ENCODE data around the gene GRIK3.

The GRIK3 gene

GRCh38 chr1:36981126-36981525 lies 53.2 kb downstream of the GRIK3 start:
- DNase-seq (ENCODE audit: low spot score): no peak

- no peak for DNase-seq (ENCODE audit: low spot score)
Observed at GRCh38 chr1:36977731-36978406, 56.4 kb downstream of the GRIK3 start.

GRCh38 chr1:36975642-36976041 lies 58.7 kb downstream of the GRIK3 start:
- no peak for DNase-seq (ENCODE audit: low spot score)

- DNase-seq (ENCODE audit: low spot score): no peak
Observed at GRCh38 chr1:36973056-36973455, 61.3 kb downstream of the GRIK3 start.

- no peak for DNase-seq (ENCODE audit: low spot score)
Observed at GRCh38 chr1:36971852-36972618, 62.3 kb downstream of the GRIK3 start.

GRCh38 chr1:36968730-36969129 lies 65.6 kb downstream of the GRIK3 start:
- DNase-seq (ENCODE audit: low spot score): no peak

- no peak for DNase-seq (ENCODE audit: low spot score)
Observed at GRCh38 chr1:36966242-36966641, 68.1 kb downstream of the GRIK3 start.

GRCh38 chr1:36965275-36966159 lies 68.8 kb downstream of the GRIK3 start:
- no peak for DNase-seq (ENCODE audit: low spot score)

GRCh38 chr1:36964830-36965229 lies 69.5 kb downstream of the GRIK3 start:
- no peak for DNase-seq (ENCODE audit: low spot score)

- DNase-seq (ENCODE audit: low spot score): no peak
Observed at GRCh38 chr1:36963006-36963405, 71.3 kb downstream of the GRIK3 start.

GRCh38 chr1:36961062-36961615 lies 73.2 kb downstream of the GRIK3 start:
- no peak for DNase-seq (ENCODE audit: low spot score)

- DNase-seq (ENCODE audit: low spot score): no peak
Observed at GRCh38 chr1:36956570-36956969, 77.7 kb downstream of the GRIK3 start.

- DNase-seq (ENCODE audit: low spot score): no peak
Observed at GRCh38 chr1:36955016-36955415, 79.3 kb downstream of the GRIK3 start.

GRCh38 chr1:36953061-36953460 lies 81.3 kb downstream of the GRIK3 start:
- no peak for DNase-seq (ENCODE audit: low spot score)

- no peak for DNase-seq (ENCODE audit: low spot score)
Observed at GRCh38 chr1:36951761-36952160, 82.6 kb downstream of the GRIK3 start.

GRCh38 chr1:36951292-36951750 lies 83.0 kb downstream of the GRIK3 start:
- no peak for DNase-seq (ENCODE audit: low spot score)

- no peak for DNase-seq (ENCODE audit: low spot score)
Observed at GRCh38 chr1:36950604-36951291, 83.6 kb downstream of the GRIK3 start.

- no peak for DNase-seq (ENCODE audit: low spot score)
Observed at GRCh38 chr1:36948606-36949005, 85.7 kb downstream of the GRIK3 start.

GRCh38 chr1:36948147-36948546 lies 86.2 kb downstream of the GRIK3 start:
- DNase-seq (ENCODE audit: low spot score): no peak

GRCh38 chr1:36947384-36947783 lies 86.9 kb downstream of the GRIK3 start:
- no peak for DNase-seq (ENCODE audit: low spot score)

GRCh38 chr1:36944883-36945282 lies 89.4 kb downstream of the GRIK3 start:
- no peak for DNase-seq (ENCODE audit: low spot score)

GRCh38 chr1:36942148-36942547 lies 92.2 kb downstream of the GRIK3 start:
- no peak for DNase-seq (ENCODE audit: low spot score)
